GM12878 (cell line): Measurements from ENCODE around the gene GRN.
"Not testable (repeated sequence)": the region's sequence is repeated elsewhere in the genome, so short reads cannot be mapped to it uniquely, and the experiment has no call there.

Source experiments
- ATF2 ChIP-seq: IDR thresholded peaks from 2 replicates; pipeline ENCODE4 v1.6.1; 2012; ENCODE audit warnings: low read length, inconsistent platforms
- CBX3 ChIP-seq: fragments of 200-600 bp; sonication (generic); IDR thresholded peaks from 2 replicates; pipeline ENCODE4 v1.6.1; 2016; ENCODE audit warnings: low read depth, borderline replicate concordance
- CTCF ChIP-seq, 3 experiments: IDR thresholded peaks in 2 of 3; conservative IDR thresholded peaks in 1 of 3; 2 replicates each; pipeline ENCODE4 v1.5.1; 2011; ENCODE audit warnings: low read depth in 3 of 3, low read length in 3 of 3, mild to moderate bottlenecking in 3 of 3, control low read depth in 2 of 3, moderate library complexity in 2 of 3, inconsistent platforms in 1 of 3, mixed read lengths in 1 of 3; ENCODE audit not compliant: control insufficient read depth in 2 of 3, insufficient read depth in 1 of 3; ENCODE audit errors: extremely low read depth in 1 of 3
- EED ChIP-seq: sonication (generic); IDR thresholded peaks from 2 replicates; pipeline ENCODE4 v1.6.1; 2016; ENCODE audit warnings: antibody characterized with exemption, low read depth
- EGR1 ChIP-seq, 2 experiments: IDR thresholded peaks; 1 replicate in 1 of 2; 2 replicates in 1 of 2; pipeline ENCODE4 v1.6.1; 2011 to 2012; ENCODE audit warnings: low read depth in 2 of 2, low read length in 2 of 2, borderline replicate concordance in 1 of 2, mild to moderate bottlenecking in 1 of 2, moderate library complexity in 1 of 2
- ELK1 ChIP-seq: IDR thresholded peaks from 2 replicates; pipeline ENCODE4 v1.6.1; 2012; ENCODE audit warnings: low read depth, low read length, improper control_type of control experiment
- JUND ChIP-seq: IDR thresholded peaks from 2 replicates; pipeline ENCODE4 v1.6.1; 2012; ENCODE audit warnings: low read depth, mild to moderate bottlenecking, low read length, improper control_type of control experiment, moderate library complexity
- MYC ChIP-seq: IDR thresholded peaks from 2 replicates; pipeline ENCODE4 v1.6.1; 2011; ENCODE audit warnings: mild to moderate bottlenecking, low read length, moderate library complexity, inconsistent platforms; ENCODE audit not compliant: insufficient read depth, insufficient replicate concordance, insufficient read length, severe bottlenecking

- TF ChIP-seq JUND; EED; CTCF (IDR thresholded peaks at IDR 0.05 in 2 of 3, conservative IDR thresholded peaks at IDR 0.05 in 1 of 3; ENCODE audit: control insufficient read depth in 2 of 3, extremely low read depth in 1 of 3, insufficient read depth in 1 of 3, low read depth in 3 of 3, low read length in 3 of 3); MYC; CBX3; ATF2; EGR1 (IDR thresholded peaks at IDR 0.05; ENCODE audit: borderline replicate concordance in 1 of 2, low read depth in 2 of 2, low read length in 2 of 2); ELK1: not testable (repeated sequence)
Observed at GRCh38 chr17:44347206-44348055, 2.3 kb downstream of the GRN start.
